Loucy (cell line): Measurements from ENCODE around the gene TEAD3.

Source experiments
- H2AFZ ChIP-seq: fragments of 200-600 bp; sonication (generic); 2 replicates; pipeline ENCODE4 v1.6.0; 2016; ENCODE audit warnings: antibody characterized with exemption, mild to moderate bottlenecking, low read length, moderate library complexity
- H3F3A ChIP-seq: fragments of 200-600 bp; 2 replicates; pipeline ENCODE4 v1.6.0; 2016; ENCODE audit warnings: antibody characterized with exemption, low read depth, mild to moderate bottlenecking
- H3K27me3 ChIP-seq: fragments of 200-600 bp; sonication (generic); 2 replicates; pipeline ENCODE4 v1.6.1; 2014; ENCODE audit warnings: low read length, mild to moderate bottlenecking; ENCODE audit not compliant: insufficient read depth, poor library complexity, severe bottlenecking
- H3K36me3 ChIP-seq: fragments of 200-600 bp; sonication (generic); 2 replicates; pipeline ENCODE4 v1.6.1; 2016; ENCODE audit warnings: low read length; ENCODE audit not compliant: insufficient read depth
- H3K4me1 ChIP-seq: fragments of 200-600 bp; sonication (generic); 2 replicates; pipeline ENCODE4 v1.5.1; 2014; ENCODE audit warnings: low read length, mild to moderate bottlenecking; ENCODE audit not compliant: insufficient read depth, poor library complexity, severe bottlenecking
- H3K4me2 ChIP-seq: fragments of 200-600 bp; sonication (generic); 2 replicates; pipeline ENCODE4 v1.6.0; 2014; ENCODE audit warnings: antibody characterized with exemption, low read length, low read depth, mild to moderate bottlenecking; ENCODE audit not compliant: poor library complexity, severe bottlenecking
- H3K4me3 ChIP-seq: fragments of 200-600 bp; sonication (generic); 2 replicates; pipeline ENCODE4 v1.5.1; 2014; ENCODE audit warnings: low read length, mild to moderate bottlenecking, mixed read lengths; ENCODE audit not compliant: poor library complexity, severe bottlenecking
- H3K79me2 ChIP-seq: fragments of 200-600 bp; sonication (generic); 2 replicates; pipeline ENCODE4 v1.6.1; 2014; ENCODE audit warnings: low read length; ENCODE audit not compliant: insufficient read depth
- H3K9ac ChIP-seq: fragments of 200-600 bp; sonication (generic); 2 replicates; pipeline ENCODE4 v1.6.0; 2014; ENCODE audit warnings: mild to moderate bottlenecking, low read depth, low read length, moderate library complexity; ENCODE audit not compliant: poor library complexity, severe bottlenecking
- H3K9me2 ChIP-seq: fragments of 200-600 bp; sonication (generic); replicated peaks from 2 replicates; pipeline ENCODE4 v1.6.1; 2016; ENCODE audit warnings: low read depth, low read length, mixed read lengths
- H3K9me3 ChIP-seq: fragments of 200-600 bp; sonication (generic); 2 replicates; pipeline ENCODE4 v1.6.1; 2014; ENCODE audit warnings: mild to moderate bottlenecking, antibody characterized with exemption, low read length, low read depth; ENCODE audit not compliant: insufficient read depth
- H4K20me1 ChIP-seq: fragments of 200-600 bp; sonication (generic); 2 replicates; pipeline ENCODE4 v1.6.0; 2014; ENCODE audit warnings: antibody characterized with exemption, low read length, mild to moderate bottlenecking; ENCODE audit not compliant: insufficient read depth, poor library complexity, severe bottlenecking
- CTCF ChIP-seq: fragments of 200-600 bp; sonication (generic); conservative IDR thresholded peaks from 2 replicates; pipeline ENCODE4 v1.5.1; 2014; ENCODE audit warnings: mild to moderate bottlenecking, antibody characterized with exemption, low read length
- EZH2phosphoT487 ChIP-seq: fragments of 200-600 bp; IDR thresholded peaks from 2 replicates; pipeline ENCODE4 v1.6.1; 2018; ENCODE audit warnings: antibody characterized with exemption, mild to moderate bottlenecking, moderate library complexity, borderline replicate concordance

TEAD3 gene

DNA sequence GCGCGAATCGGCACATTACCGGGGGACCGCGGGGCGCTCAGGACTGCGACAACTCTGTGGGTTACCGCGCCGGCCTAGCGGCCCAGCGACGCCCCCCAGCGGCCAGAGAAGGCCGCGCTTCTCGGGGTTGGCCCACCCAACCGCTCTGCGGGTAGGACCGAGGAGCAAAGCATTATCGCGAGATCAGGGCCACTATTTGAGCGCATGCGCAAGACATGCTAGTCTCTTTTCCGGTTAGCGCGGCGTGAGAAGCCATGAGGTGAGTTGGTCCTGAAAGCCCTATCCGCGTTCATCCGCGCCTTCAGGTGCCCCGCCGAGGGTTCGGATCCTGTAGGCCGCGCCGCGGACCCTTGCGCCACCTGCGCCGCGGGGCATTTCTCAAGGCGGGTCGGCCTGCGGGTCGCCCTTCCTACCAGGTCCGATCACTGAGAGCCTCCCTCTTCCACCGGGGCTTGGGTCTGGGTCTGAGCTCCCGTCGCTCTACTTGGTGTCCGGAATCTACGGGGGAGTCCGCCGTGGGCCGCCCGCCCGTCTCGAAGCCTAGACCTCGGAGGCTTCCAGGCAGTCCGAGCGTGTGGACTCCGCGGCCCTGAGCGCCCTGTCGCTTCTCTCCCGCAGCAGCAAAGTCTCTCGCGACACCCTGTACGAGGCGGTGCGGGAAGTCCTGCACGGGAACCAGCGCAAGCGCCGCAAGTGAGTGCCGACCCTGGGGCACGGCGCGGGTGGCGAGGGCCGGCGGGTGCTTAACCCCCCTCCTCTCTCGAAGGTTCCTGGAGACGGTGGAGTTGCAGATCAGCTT lies 28.5 kb downstream of the TEAD3 start, which contains the start of gene RPL10A:
TSS of gene RPL10A (plus strand) at position 221 of the 799 bp plus-strand sequence. CDS start at position 255, 34 bp downstream.
- TF ChIP-seq CTCF: peak; percentile 93
- TF ChIP-seq EZH2phosphoT487: no peak
- Histone ChIP-seq H3K27me3 (peaks cover 13% of the 10 kb centered on the region), H3K36me3 (peaks cover 45% of the 10 kb centered on the region), H2AFZ (peak within 1 kb of the TSS; percentile 83), H3K9me2 (no peaks in the 10 kb centered on the region), H3F3A (0 out of 2 replicates have a peak, but pooled peaks cover 3% of the 10 kb centered on the region), H3K79me2 (peaks cover 52% of the 10 kb centered on the region), H3K4me1 (peaks cover 29% of the 10 kb centered on the region), H4K20me1 (peaks cover 50% of the 10 kb centered on the region), H3K4me3 (peak within 1 kb of the TSS; percentile 99), H3K9ac (peak within 1 kb of the TSS; percentile 100), H3K9me3 (no peaks in the 10 kb centered on the region), H3K4me2 (peak within 1 kb of the TSS; percentile 89)

- Histone ChIP-seq H3K79me2 (peaks cover 25% of the 10 kb centered on the region), H3K4me3 (no peak overlapping the region), H3K27me3 (peaks cover 13% of the 10 kb centered on the region), H3K36me3 (peaks cover 20% of the 10 kb centered on the region), H3K9me2 (no peaks in the 10 kb centered on the region), H3K4me1 (peaks cover 13% of the 10 kb centered on the region), H3K9me3 (no peaks in the 10 kb centered on the region), H3K9ac (no peak overlapping the region), H2AFZ (no peak overlapping the region), H4K20me1 (peaks cover 24% of the 10 kb centered on the region), H3F3A (no peaks in the 10 kb centered on the region), H3K4me2 (no peak overlapping the region)
- no peak for TF ChIP-seq CTCF
- TF ChIP-seq EZH2phosphoT487: no peak
Observed at GRCh38 chr6:35465646-35466045, 31.2 kb downstream of the TEAD3 start.

- Histone ChIP-seq H3K4me2 (no peak overlapping the region), H4K20me1 (no peaks in the 10 kb centered on the region), H3K79me2 (peaks cover 1% of the 10 kb centered on the region), H3K36me3 (no peaks in the 10 kb centered on the region; the same call in 1 of the 2 replicates), H2AFZ (no peak overlapping the region), H3K4me3 (no peak overlapping the region), H3K27me3 (peaks cover 2% of the 10 kb centered on the region), H3K4me1 (peaks cover 5% of the 10 kb centered on the region), H3K9me2 (no peaks in the 10 kb centered on the region), H3F3A (no peaks in the 10 kb centered on the region), H3K9me3 (no peaks in the 10 kb centered on the region), H3K9ac (no peak overlapping the region)
- TF ChIP-seq CTCF (no peak), EZH2phosphoT487 (no peak)
Observed at GRCh38 chr6:35463292-35463691, 33.6 kb downstream of the TEAD3 start.
